HG02623 (cell line): ENCODE data around the gene TIMM10B.
A peak's percentile ranks its signal among the peaks of the same experiment; 100 is the strongest.

Experiments used
- ATAC-seq: cut with Tn5 transposase; IDR thresholded peaks from one replicate; pipeline ENCODE4 v1.9.1; 2021; ENCODE audit warnings: moderate library complexity; ENCODE audit not compliant: unreplicated experiment

Gene TIMM10B

DNA sequence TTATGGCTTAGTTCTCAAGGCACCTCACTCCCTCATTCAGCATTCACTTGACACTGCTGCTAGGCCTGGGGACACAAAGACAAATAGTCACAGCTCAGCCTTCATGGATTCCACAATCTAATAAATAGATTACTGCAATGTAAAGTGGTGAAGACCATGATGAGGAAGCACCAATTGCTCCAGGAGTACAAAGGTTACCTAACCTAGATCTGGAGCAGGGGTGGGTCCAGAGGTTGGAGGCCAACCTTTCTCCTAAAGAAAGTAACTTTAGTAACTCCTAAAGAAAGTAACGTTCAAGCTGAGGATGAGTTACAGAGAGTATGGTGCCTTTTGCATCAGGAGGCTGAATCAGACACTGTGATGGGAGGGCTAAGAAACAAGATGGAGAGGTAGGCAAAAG, 11.7 kb upstream of the TIMM10B start:
- ATAC-seq = no peak

DNA sequence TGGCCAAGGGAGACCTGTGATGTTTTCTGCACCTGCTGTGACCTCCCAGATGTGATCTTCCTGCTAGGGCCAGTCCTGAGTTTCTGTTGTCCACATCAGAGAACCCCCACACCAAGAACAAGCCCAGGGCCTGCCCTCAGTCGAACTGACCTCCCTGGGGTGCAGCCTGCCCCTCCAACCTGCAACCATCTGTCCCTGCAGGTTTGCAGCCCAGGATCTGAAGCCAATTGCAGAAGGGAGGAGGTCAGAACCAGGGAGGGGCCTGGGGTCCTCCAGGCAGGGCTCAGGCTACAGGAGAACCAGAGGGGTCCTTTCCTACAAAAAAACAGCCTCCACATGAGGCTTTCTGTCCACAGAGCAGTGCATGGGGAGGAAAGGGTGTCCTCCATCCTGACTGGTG, 8.4 kb upstream of the TIMM10B start:
- no peak for ATAC-seq

DNA sequence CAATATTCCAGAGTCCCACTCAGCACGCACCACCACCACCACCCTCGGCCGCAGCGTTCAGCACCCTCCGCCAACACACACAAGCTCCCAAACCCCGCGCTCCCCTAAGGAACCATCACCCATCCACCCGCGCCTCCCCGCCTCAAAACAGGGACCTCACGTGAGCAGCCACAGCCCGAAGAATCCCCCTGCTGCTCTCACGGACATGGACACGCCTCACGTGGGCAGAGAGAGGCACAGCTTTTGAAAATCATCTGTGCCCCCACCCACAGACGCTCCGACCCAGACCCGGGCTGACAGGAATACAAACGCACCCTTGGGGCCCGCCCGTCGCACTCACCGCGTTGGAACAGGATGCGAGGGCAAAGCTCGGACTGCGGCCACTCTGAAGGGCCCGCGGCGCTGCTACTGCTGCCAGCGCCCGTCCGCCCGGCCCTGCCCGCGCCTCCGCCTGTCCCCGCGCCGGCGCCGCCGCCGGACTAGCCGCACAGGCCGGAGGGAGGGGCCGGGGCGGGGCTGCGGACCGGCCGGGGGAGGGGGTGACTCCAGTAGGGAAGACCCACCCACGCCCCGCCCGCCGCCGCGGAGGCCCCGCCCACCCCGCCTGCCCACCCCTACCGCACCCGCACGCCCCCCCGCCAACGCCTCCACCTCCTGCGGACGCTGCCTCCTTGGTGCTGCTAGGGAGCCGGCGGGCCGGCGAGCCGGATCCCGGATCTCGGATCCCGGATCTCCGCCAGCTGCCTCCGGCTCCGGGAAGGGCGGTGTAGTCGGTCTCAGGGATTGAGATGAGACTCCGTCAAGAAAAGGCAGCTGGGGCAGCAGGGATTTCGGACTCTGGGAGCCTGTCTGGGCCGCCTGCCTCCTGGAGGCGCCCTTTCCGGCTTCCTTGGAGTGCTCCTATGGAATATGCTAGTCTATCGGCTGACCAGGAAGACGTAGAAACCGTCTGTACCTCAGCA, 7.6 kb upstream of the TIMM10B start, which contains the start of gene TRIM3:
Gene TRIM3, minus strand, starts transcription at position 491 of the 962 bp plus-strand sequence. CDS start 8,246 bp downstream, outside the sequence.
- peak; percentile 71 for ATAC-seq

GRCh38 chr11:6474413-6474792, 6.9 kb upstream of the TIMM10B start:
- ATAC-seq = no peak

DNA sequence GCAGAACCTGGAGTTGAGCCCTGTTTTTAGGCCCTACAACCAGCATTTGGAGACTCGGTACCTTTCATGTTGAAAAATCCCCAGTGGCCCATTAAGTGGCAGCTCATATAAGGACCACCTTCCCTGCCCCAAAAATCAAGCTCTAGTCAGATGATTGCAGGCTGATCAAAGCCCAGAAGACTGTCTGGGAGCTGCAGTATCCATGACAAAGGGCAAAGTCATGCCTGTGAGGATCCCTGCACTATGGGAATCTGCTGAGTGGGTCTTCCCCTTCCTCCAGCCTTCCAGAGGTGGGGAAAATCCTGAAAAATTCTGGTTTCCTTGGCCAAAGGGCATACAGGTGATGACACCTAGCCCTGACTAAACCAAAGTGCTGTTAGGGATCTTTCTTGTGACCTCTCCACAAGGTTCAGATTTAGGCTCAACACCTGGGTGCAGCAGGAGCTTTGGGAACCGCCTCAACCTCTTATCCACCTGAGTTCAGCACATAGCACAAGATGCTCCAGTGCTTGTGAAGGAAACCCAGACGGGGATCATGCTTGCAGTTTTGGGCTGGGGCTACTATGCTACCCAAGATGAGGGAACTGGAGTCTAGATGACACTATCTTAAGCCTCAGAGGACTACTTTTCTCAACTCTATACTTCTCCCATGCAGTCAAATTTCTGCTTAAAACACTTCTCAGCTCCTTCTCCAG, 6.3 kb upstream of the TIMM10B start:
- no peak for ATAC-seq

DNA sequence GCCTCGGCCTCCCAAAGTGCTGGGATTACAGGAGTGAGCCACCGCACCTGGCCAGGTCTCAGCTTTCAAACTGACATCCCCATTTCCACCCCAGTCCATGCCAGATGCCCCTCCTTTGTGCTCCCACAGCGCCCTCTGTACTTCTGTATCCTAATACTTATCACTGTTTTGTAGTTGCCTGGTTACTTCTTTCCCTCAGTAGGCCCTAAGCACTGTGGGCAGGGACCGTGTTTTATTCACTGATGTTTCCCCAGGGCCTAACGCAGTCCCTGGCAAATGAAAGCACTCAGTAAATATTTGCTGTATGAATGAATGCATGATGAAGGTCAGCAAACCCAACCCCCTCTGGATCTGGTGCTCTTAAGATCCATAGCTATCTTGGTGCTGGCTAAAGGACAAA, 5.4 kb upstream of the TIMM10B start:
- no peak for ATAC-seq

GRCh38 chr11:6476571-6476970, 4.7 kb upstream of the TIMM10B start:
- no peak for ATAC-seq

- no peak for ATAC-seq
Observed at GRCh38 chr11:6480299-6480914, 894 bp upstream of the TIMM10B start.

DNA sequence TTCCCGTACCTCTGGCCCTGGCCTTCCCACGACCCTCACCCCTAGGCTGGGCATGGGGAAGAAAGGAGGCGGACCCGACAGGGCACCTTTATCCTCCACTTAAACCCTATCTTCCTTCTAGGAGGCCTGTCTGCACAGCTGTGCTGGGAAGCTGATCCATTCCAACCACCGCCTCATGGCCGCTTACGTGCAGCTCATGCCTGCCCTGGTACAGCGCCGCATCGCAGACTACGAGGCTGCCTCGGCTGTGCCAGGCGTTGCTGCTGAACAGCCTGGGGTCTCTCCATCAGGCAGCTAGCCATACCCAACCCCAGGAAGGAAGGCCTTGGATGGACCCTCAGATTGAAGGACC, 599 bp downstream of the TIMM10B start:
- ATAC-seq = peak; percentile 4

DNA sequence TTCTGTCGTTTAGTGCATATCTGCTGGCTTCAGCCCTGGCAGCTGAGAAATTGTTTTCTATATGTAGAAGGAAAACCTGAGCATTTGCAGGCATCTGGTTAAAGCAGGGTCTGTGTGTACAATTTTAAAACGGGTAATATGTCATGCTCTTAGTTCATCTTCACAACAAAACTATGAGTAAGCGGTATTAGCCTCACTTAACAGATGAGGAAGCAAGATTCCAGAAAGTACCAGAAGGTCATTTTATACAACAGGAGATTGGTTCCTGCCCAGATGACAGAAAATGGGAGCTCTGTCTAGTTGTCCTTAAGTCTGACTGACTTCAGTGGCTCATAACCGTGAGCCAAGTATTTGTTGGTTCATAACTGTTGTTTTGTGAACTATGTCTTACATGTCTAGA, 1.1 kb downstream of the TIMM10B start:
- ATAC-seq = no peak

DNA sequence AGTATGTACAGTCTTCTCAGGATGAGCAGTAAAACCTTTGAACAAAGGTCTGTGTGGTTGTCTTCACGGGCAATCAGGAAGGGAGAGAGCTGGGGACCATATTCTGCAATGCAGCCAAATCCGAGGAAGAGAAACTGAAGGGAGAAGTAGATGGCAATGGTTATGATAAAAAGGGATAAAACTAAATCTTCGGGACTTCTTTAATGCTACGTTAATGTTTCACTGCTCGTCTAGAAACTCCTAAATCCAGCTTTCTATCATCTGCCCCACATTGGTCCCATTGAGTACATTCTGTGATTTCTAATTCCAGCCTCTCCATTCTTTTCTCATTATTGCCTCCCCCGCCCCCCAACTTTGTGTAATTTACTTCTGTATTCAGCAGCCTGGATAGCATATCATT, 1.7 kb downstream of the TIMM10B start:
- no peak for ATAC-seq

GRCh38 chr11:6485661-6486060, 4.4 kb downstream of the TIMM10B start:
- no peak for ATAC-seq

- ATAC-seq = no peak
Observed at GRCh38 chr11:6486256-6486655, 5.0 kb downstream of the TIMM10B start.

DNA sequence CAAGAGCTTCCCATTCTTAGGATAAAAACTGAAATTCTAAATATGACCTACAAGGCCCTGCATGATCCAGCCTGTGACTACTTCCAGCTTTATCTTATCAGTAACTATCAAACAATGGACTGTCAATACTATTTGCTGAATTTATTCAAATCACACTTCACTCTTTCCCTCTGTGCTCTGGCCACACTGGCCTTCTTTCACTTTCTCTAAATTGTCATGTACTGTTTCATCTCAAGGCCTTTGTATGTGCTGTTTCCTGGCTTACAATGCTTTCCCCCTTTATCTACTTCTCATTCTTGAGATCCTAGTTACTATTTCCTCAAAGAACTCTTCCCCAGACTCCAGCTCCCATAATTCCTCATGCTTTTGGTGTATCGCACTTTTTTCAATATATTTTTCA, 5.6 kb downstream of the TIMM10B start:
- ATAC-seq = no peak

DNA sequence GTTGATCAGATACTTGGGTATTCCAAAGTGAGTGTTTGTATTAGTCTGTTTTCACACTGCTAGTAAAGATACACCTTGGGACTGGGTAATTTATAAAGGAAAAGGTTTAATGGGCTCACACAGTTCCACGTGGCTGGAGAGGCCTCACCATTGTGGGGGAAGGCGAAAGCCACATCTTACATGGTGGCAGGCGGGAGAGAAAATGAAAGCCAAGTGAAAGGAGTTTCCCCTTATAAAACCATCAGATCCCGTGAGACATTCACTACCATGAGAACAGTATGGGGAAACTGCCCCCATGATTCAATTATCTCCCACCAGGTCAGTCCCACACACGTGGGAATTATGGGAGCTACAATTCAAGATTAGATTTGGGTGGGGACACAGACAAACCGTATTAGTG, 7.0 kb downstream of the TIMM10B start:
- ATAC-seq = no peak

DNA sequence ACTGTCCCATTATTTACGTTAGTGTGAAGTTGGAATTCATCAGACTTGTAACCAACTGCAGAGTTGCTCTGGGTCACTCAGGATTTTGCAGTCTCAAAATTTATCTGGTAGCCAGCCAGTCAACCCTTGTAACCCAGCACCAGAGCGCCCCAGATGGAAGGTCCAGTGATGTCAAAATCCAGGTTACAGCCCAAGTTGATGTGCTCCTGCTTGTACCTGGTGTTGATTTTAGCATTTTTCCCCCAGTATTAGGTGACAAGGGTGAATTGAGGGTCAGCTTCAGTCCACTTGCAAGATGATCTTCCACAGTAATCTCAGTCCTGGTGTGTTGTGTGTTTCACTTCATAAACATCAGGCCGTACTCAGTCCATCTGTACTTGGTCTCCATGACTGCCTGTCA, 7.5 kb downstream of the TIMM10B start:
- ATAC-seq = no peak

- no peak for ATAC-seq
Observed at GRCh38 chr11:6489306-6489705, 8.0 kb downstream of the TIMM10B start.

- no peak for ATAC-seq
Observed at GRCh38 chr11:6497069-6497839, 16.0 kb downstream of the TIMM10B start, which contains the start of gene DNHD1. TSS of gene DNHD1 (plus strand) at chr11:6497280. CDS start at chr11:6498216, 936 bp downstream.

DNA sequence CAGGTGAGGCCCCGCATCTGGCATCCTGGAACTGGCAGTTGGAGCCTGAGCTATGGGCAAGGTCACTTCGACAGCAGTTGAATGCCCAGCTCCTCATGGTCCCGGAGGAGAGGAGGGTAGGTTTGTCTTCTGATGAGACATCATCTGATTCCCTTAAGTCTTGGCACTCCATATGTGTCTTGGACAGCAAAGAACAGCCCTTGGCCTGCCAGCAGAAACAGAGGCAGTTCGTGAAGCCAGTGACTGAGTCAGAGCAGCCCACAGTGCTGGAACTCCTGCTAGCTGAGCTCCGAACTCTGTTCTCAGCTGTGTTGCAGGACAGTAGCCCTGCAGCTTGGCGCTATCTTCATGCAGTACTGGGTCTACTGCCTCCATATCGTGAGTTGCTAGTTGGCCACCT, 16.8 kb downstream of the TIMM10B start:
- no peak for ATAC-seq

- ATAC-seq = no peak
Observed at GRCh38 chr11:6498544-6498943, 17.2 kb downstream of the TIMM10B start.

- ATAC-seq = no peak
Observed at GRCh38 chr11:6502382-6502781, 21.1 kb downstream of the TIMM10B start.
